ENCODE data around the gene TUBA4B. TPM values are rescaled to one million over a fixed set of nuclear protein-coding genes. Genes with fewer than 3 reads are reported as not detected.

TUBA4B gene
- total RNA-seq, 1 experiment from 2014 or later, result not detected

DNA sequence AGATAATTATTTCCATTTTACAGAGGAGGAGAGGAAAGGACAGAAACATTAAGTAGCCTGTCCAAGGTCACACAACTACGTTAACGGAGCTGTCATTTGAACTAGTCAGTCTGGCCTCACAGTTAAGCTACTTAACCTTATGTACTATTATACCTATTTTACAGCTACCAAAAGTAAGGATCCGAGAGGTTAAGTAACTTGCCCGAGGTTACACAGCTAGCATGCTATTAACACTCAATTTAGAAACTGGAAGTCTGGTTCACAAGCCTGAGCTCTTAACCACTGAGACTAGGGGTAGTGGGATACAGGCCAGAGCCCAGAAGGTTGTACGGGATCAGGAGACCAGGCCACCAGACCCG is 8.3 kb upstream of the TUBA4B start:
- ChIA-PET CTCF (interaction anchor here (0.6 to 2.3 kb wide), 4 partner anchors 10 to 50 kb away, joined by 4 to 11 read pairs (median 7); partner anchors contain the start of genes TUBA4A and ZFAND2B), POLR2A (interaction anchor here (0.7 to 2.2 kb wide), 7 partner anchors 9 to 69 kb away, joined by 3 to 14 read pairs (median 6); partner anchors contain the start of genes ABCB6, ANKZF1, ATG9A and CNPPD1)
- H3K27me3 ChIP-seq (replicated peaks; ENCODE audit: control insufficient read depth, insufficient read depth, low read length), result no peaks in the 10 kb centered on the region
- Mint-ChIP-seq H3K27me3 (ENCODE audit: insufficient read depth, unreplicated experiment) (no peaks in the 10 kb centered on the region), H3K27ac (ENCODE audit: unreplicated experiment) (peak overlapping the region; percentile 90), H3K4me3 (ENCODE audit: unreplicated experiment) (peak overlapping the region; percentile 82), H3K9me3 (ENCODE audit: unreplicated experiment) (no peaks in the 10 kb centered on the region), H3K36me3 (ENCODE audit: insufficient read depth, unreplicated experiment) (peaks cover 18% of the 10 kb centered on the region), H3K4me1 (ENCODE audit: low read depth, unreplicated experiment) (peaks cover 18% of the 10 kb centered on the region)
- peaks cover 27% of the 10 kb centered on the region for H3K4me1 ChIP-seq
- TSS peak; percentile 66 for BruUV-seq (replicated peaks)
- H3K36me3 ChIP-seq (ENCODE audit: control insufficient read depth, insufficient read depth, low read length), result no peaks in the 10 kb centered on the region
- peak overlapping the region; percentile 73 for H3K4me3 ChIP-seq (ENCODE audit: low read depth, low read length)
- intact Hi-C loops (cut with micrococcal nuclease; ENCODE audit: unreplicated experiment), result loop anchor here (1.0 kb wide), 1 partner anchor 84 kb away; the partner anchor contains the start of gene NHEJ1
- H3K9me3 ChIP-seq, result no peaks in the 10 kb centered on the region
- TF ChIP-seq, protein P1, sequence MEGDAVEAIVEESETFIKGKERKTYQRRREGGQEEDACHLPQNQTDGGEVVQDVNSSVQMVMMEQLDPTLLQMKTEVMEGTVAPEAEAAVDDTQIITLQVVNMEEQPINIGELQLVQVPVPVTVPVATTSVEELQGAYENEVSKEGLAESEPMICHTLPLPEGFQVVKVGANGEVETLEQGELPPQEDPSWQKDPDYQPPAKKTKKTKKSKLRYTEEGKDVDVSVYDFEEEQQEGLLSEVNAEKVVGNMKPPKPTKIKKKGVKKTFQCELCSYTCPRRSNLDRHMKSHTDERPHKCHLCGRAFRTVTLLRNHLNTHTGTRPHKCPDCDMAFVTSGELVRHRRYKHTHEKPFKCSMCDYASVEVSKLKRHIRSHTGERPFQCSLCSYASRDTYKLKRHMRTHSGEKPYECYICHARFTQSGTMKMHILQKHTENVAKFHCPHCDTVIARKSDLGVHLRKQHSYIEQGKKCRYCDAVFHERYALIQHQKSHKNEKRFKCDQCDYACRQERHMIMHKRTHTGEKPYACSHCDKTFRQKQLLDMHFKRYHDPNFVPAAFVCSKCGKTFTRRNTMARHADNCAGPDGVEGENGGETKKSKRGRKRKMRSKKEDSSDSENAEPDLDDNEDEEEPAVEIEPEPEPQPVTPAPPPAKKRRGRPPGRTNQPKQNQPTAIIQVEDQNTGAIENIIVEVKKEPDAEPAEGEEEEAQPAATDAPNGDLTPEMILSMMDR (IDR thresholded peaks at IDR 0.05; ENCODE audit: insufficient read depth in 1 of 2, low read depth in 1 of 2, low read length in 1 of 2, severe bottlenecking in 1 of 2, unreplicated experiment in 1 of 2), result no peak
- DNase-seq, result no peak

DNA sequence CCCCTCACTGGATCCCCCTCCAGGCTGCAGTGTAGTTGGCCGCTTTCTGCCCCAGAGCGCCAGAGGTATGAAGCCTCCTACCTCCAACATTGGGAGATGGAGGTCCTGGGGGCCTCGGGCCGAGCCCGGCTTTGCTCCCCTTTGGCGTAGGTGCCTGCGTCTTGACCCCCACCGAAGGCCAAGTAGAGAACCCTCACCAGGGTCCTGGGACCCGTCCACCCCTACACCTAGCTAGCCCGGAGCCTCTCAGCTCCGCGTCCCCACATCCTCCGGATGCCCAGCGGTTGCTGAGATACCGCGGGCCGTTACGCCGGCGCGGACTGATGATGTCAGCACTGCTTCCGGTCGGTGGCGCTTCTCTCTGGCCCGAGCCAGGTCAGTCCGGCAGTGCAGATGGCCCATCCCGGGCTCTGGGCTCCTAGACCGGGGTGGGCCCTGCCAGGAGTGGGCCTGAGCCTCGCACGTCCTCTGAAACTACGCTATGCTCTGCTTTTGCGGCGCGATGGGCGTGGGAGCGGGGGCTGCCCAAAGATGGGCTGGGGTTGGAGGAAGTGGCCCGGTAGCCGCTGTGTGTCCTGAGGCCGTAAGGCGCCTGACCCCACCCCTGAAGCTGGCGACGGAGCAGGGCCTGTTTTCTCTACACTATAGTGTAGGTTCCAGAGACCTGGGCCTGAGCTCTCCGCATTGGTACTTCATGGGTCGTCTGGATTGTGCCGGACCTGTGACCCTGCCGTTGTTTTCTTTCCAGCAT is 7.7 kb upstream of the TUBA4B start, which contains the start of the genes GLB1L and STK16:
GLB1L (minus strand) TSS at position 297 of the 751 bp plus-strand sequence. CDS start 1,871 bp downstream, outside the sequence.
STK16 (plus strand) TSS at position 332 of the 751 bp plus-strand sequence. CDS start 521 bp downstream, outside the sequence.
- no peaks in the 10 kb centered on the region for H3K9me3 Mint-ChIP-seq (ENCODE audit: unreplicated experiment)
- ChIA-PET POLR2A (interaction anchor here (0.7 to 2.2 kb wide), 8 partner anchors 9 to 69 kb away, joined by 3 to 14 read pairs (median 6); partner anchors contain the start of genes ABCB6, ANKZF1, ATG9A and CNPPD1), CTCF (interaction anchor here (0.6 to 2.3 kb wide), 4 partner anchors 9 to 49 kb away, joined by 4 to 11 read pairs (median 7); partner anchors contain the start of genes TUBA4A and ZFAND2B)
- intact Hi-C loops (cut with micrococcal nuclease; ENCODE audit: unreplicated experiment), result loop anchor here (1.0 kb wide), 1 partner anchor 85 kb away; the partner anchor contains the start of gene NHEJ1
- H3K27me3 ChIP-seq (replicated peaks; ENCODE audit: control insufficient read depth, insufficient read depth, low read length), result no peaks in the 10 kb centered on the region
- peaks cover 33% of the 10 kb centered on the region for H3K4me1 ChIP-seq
- TF ChIP-seq, protein P1 (IDR thresholded peaks at IDR 0.05; ENCODE audit: insufficient read depth in 1 of 2, low read depth in 1 of 2, low read length in 1 of 2, severe bottlenecking in 1 of 2, unreplicated experiment in 1 of 2), result no peak
- peak within 1 kb of the TSS; percentile 90 for H3K27ac Mint-ChIP-seq (ENCODE audit: unreplicated experiment)
- no peaks in the 10 kb centered on the region for H3K27me3 Mint-ChIP-seq (ENCODE audit: insufficient read depth, unreplicated experiment)
- peaks cover 23% of the 10 kb centered on the region for H3K4me1 Mint-ChIP-seq (ENCODE audit: low read depth, unreplicated experiment)
- TSS peak; percentile 66 for BruUV-seq (replicated peaks)
- peak within 1 kb of the TSS; percentile 73 for H3K4me3 ChIP-seq (ENCODE audit: low read depth, low read length)
- DNase-seq, result peak; percentile 94
- H3K9me3 ChIP-seq, result no peaks in the 10 kb centered on the region
- H3K36me3 Mint-ChIP-seq (ENCODE audit: insufficient read depth, unreplicated experiment), result peaks cover 18% of the 10 kb centered on the region
- H3K36me3 ChIP-seq (ENCODE audit: control insufficient read depth, insufficient read depth, low read length), result no peaks in the 10 kb centered on the region; the same call in 1 of the 2 replicates
- H3K4me3 Mint-ChIP-seq (ENCODE audit: unreplicated experiment), result peak within 1 kb of the TSS; percentile 82

DNA sequence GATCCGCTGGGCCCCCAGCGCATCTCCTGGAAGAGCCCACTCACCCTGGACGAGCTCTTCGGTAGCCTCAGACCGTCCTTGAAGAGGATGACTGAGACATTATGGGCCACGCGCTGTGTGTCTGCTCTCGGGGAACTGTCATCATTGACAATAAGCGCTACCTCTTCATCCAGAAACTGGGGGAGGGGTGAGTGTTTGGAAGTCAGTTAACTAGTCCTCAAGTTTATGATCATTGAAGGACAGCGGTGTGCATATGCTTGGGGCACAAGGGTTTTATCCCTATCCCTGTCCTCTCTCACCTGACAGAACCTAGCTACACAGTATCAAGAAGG is 7.2 kb upstream of the TUBA4B start:
- peak overlapping the region; percentile 90 for H3K27ac Mint-ChIP-seq (ENCODE audit: unreplicated experiment)
- H3K4me1 ChIP-seq, result peaks cover 33% of the 10 kb centered on the region
- no peak for DNase-seq
- H3K4me3 Mint-ChIP-seq (ENCODE audit: unreplicated experiment), result peak overlapping the region; percentile 82
- ChIA-PET CTCF (interaction anchor here (1.3 to 2.3 kb wide), 2 partner anchors 39 to 48 kb away, joined by 4 to 10 read pairs; partner anchors contain the start of gene ZFAND2B), POLR2A (interaction anchor here (0.8 to 2.2 kb wide), 2 partner anchors 32 to 39 kb away, joined by 6 to 14 read pairs; partner anchors contain the start of gene ZFAND2B)
- H3K36me3 ChIP-seq (ENCODE audit: control insufficient read depth, insufficient read depth, low read length), result no peaks in the 10 kb centered on the region; the same call in 1 of the 2 replicates
- H3K9me3 Mint-ChIP-seq (ENCODE audit: unreplicated experiment), result no peaks in the 10 kb centered on the region
- BruUV-seq (replicated peaks), result no TSS peak
- no peaks in the 10 kb centered on the region for H3K9me3 ChIP-seq
- intact Hi-C loops (cut with micrococcal nuclease; ENCODE audit: unreplicated experiment), result loop anchor here (1.0 kb wide), 1 partner anchor 86 kb away; the partner anchor contains the start of gene NHEJ1
- peak overlapping the region; percentile 73 for H3K4me3 ChIP-seq (ENCODE audit: low read depth, low read length)
- no peaks in the 10 kb centered on the region for H3K27me3 ChIP-seq (replicated peaks; ENCODE audit: control insufficient read depth, insufficient read depth, low read length)
- TF ChIP-seq, protein P1 (IDR thresholded peaks at IDR 0.05; ENCODE audit: insufficient read depth in 1 of 2, low read depth in 1 of 2, low read length in 1 of 2, severe bottlenecking in 1 of 2, unreplicated experiment in 1 of 2), result no peak
- peaks cover 18% of the 10 kb centered on the region for H3K36me3 Mint-ChIP-seq (ENCODE audit: insufficient read depth, unreplicated experiment)
- H3K27me3 Mint-ChIP-seq (ENCODE audit: insufficient read depth, unreplicated experiment), result no peaks in the 10 kb centered on the region
- H3K4me1 Mint-ChIP-seq (ENCODE audit: low read depth, unreplicated experiment), result peaks cover 28% of the 10 kb centered on the region

Measured in Caco-2 (cell line).